CD4-positive, alpha-beta T cell (primary cell): Measurements from ENCODE around the gene FZR1. TPM values are rescaled to one million over a fixed set of nuclear protein-coding genes. Genes with fewer than 3 reads are reported as not detected.

Experiments used
- ATAC-seq: fragments of 200-7000 bp; cut with Tn5 transposase; one replicate; pipeline ENCODE4 v1.10.0; 2022; ENCODE audit warnings: mild to moderate bottlenecking; ENCODE audit not compliant: poor library complexity
- CTCF ChIA-PET: fragments of 350-600 bp; sonication (Branson Sonifier 250); formaldehyde crosslinking; loops from one replicate; lab custom pipeline; 2021; ENCODE audit warnings: antibody characterized with exemption, inconsistent platforms; lab: Charles Lee
- POLR2A ChIA-PET: fragments of 350-600 bp; sonication (Branson Sonifier 250); formaldehyde crosslinking; loops from one replicate; lab custom pipeline; 2021; ENCODE audit warnings: antibody characterized with exemption, inconsistent platforms; lab: Charles Lee
- DNase-seq, 14 experiments: peaks; one replicate each; pipeline ENCODE4 v3.0.0-alpha.2; 2013 to 2020; ENCODE audit warnings: mixed read lengths in 2 of 14
- H3K27ac ChIP-seq, 2 donors: one replicate each; pipeline versions ENCODE4 v1.5.1 to v1.7.0; 2013; ENCODE audit warnings: low read length in 2 of 2, low read depth in 1 of 2, mild to moderate bottlenecking in 1 of 2
- H3K27me3 ChIP-seq, 2 experiments: 1 replicate in 1 of 2; 2 replicates in 1 of 2; pipeline versions ENCODE4 v1.6.1 to v1.7.0; 2013; ENCODE audit warnings: low read length in 2 of 2, control low read depth in 1 of 2, mild to moderate bottlenecking in 1 of 2, moderate library complexity in 1 of 2; ENCODE audit not compliant: insufficient read depth in 2 of 2, control insufficient read depth in 1 of 2
- H3K36me3 ChIP-seq: one replicate; pipeline ENCODE4 v1.6.1; 2013; ENCODE audit warnings: low read length, control low read depth; ENCODE audit not compliant: insufficient read depth
- H3K4me1 ChIP-seq: one replicate; pipeline ENCODE4 v1.6.1; 2013; ENCODE audit warnings: low read length, control low read depth; ENCODE audit not compliant: insufficient read depth
- H3K4me3 ChIP-seq: one replicate; pipeline ENCODE4 v1.5.1; 2013; ENCODE audit warnings: mild to moderate bottlenecking, low read length, moderate library complexity
- H3K9me3 ChIP-seq, 2 experiments: 1 replicate in 1 of 2; 2 replicates in 1 of 2; pipeline versions ENCODE4 v1.6.1 to v1.7.0; 2013; ENCODE audit warnings: low read length in 2 of 2, mild to moderate bottlenecking in 2 of 2, control low read depth in 1 of 2, moderate library complexity in 1 of 2; ENCODE audit not compliant: control insufficient read depth in 1 of 2, insufficient read depth in 1 of 2
- H3K27ac Mint-ChIP-seq: one replicate; pipeline ENCODE4 v1.8.0; 2020; ENCODE audit warnings: mixed read lengths
- H3K27me3 Mint-ChIP-seq: one replicate; pipeline ENCODE4 v1.8.0; 2021; ENCODE audit warnings: mixed read lengths
- H3K36me3 Mint-ChIP-seq: one replicate; pipeline ENCODE4 v1.8.0; 2021; ENCODE audit warnings: low read depth, mixed read lengths
- H3K4me1 Mint-ChIP-seq: one replicate; pipeline ENCODE4 v1.8.0; 2021; ENCODE audit warnings: low read depth, mixed read lengths
- H3K4me3 Mint-ChIP-seq: one replicate; pipeline ENCODE4 v1.8.0; 2020; ENCODE audit warnings: mild to moderate bottlenecking, mixed read lengths
- H3K9me3 Mint-ChIP-seq: one replicate; pipeline ENCODE4 v1.8.0; 2020; ENCODE audit warnings: mixed read lengths
- CTCF ChIP-seq: fragments of 200-600 bp; IDR thresholded peaks from one replicate; pipeline ENCODE4 v1.8.0; 2022; ENCODE audit warnings: antibody characterized with exemption, mild to moderate bottlenecking
- intact Hi-C, 2 experiments: fragments of 100-400 bp; cut with DNase I in 1 of 2; cut with micrococcal nuclease in 1 of 2; formaldehyde crosslinking; loops; one replicate each; pipeline versions ENCODE4 v1.15.1 to v1.9.0; 2023 to 2025; cut with DNase I, micrococcal nuclease
- total RNA-seq, 174 experiments: library from RNA in 2 of 174; stranded (reverse) in 2 of 174; gene quantifications; one replicate each; pipeline ENCODE4 v1.2.3 and lab custom pipeline; 2021 to 2026

FZR1 gene
- total RNA-seq, 2 experiments from 2014 or later, result 109 to 116 TPM

- TF ChIP-seq CTCF, result no peak
- H3K36me3 Mint-ChIP-seq, result no peaks in the 10 kb centered on the region
- ATAC-seq (peak; percentile 17), DNase-seq (peak in 2 of 14 experiments; percentile 8 to 39)
- H3K4me1 ChIP-seq, result peaks cover 11% of the 10 kb centered on the region
- H3K9me3 ChIP-seq, result no peaks in the 10 kb centered on the region
- POLR2A ChIA-PET, result interaction anchor here (1.7 to 1.8 kb wide), 2 partner anchors 21 to 28 kb away, joined by 8 to 9 read pairs; partner anchors contain the start of genes MFSD12 and TBXA2R
- H3K4me1 Mint-ChIP-seq, result no peaks in the 10 kb centered on the region
- peak within 1 kb of the TSS; percentile 60 for H3K4me3 Mint-ChIP-seq
- H3K27me3 Mint-ChIP-seq, result no peaks in the 10 kb centered on the region
- no peak within 1 kb of the TSS for H3K27ac Mint-ChIP-seq
- intact Hi-C loops, result loop anchor here in 1 of 2 experiments (1.0 to 5.0 kb wide), 3 partner anchors 33 to 122 kb away; partner anchors contain the start of gene TJP3
- CTCF ChIA-PET, result interaction anchor here (1.0 to 1.7 kb wide), 2 partner anchors 29 to 40 kb away, joined by 4 to 6 read pairs; partner anchors contain the start of gene MFSD12
- H3K9me3 Mint-ChIP-seq, result no peaks in the 10 kb centered on the region
- H3K36me3 ChIP-seq, result no peaks in the 10 kb centered on the region
- H3K4me3 ChIP-seq, result peak within 1 kb of the TSS; percentile 54
- no peaks in the 10 kb centered on the region for H3K27me3 ChIP-seq
- no peak within 1 kb of the TSS for H3K27ac ChIP-seq
These were observed 79.4 kb downstream of the FZR1 start, which contains the start of gene GIPC3 for GRCh38 chr19:3585301-3586126. Gene GIPC3 (plus strand): TSS chr19:3585478. CDS start chr19:3585598, 120 bp downstream.

GRCh38 chr19:3586127-3586626, 80.1 kb downstream of the FZR1 start:
- Mint-ChIP-seq H3K27ac (no peak overlapping the region), H3K4me3 (peak overlapping the region; percentile 60), H3K4me1 (no peaks in the 10 kb centered on the region), H3K27me3 (no peaks in the 10 kb centered on the region), H3K9me3 (no peaks in the 10 kb centered on the region), H3K36me3 (no peaks in the 10 kb centered on the region)
- Histone ChIP-seq H3K27me3 (no peaks in the 10 kb centered on the region), H3K9me3 (no peaks in the 10 kb centered on the region), H3K27ac (no peak overlapping the region), H3K4me1 (peaks cover 11% of the 10 kb centered on the region), H3K4me3 (peak overlapping the region; percentile 54), H3K36me3 (no peaks in the 10 kb centered on the region)
- intact Hi-C loops, result loop anchor here in 1 of 2 experiments (1.0 to 5.0 kb wide), 3 partner anchors 32 to 121 kb away; partner anchors contain the start of gene TJP3
- ChIA-PET CTCF (interaction anchor here (1.0 to 1.7 kb wide), 2 partner anchors 29 to 41 kb away, joined by 4 to 6 read pairs; partner anchors contain the start of gene MFSD12), POLR2A (interaction anchor here (0.7 to 1.8 kb wide), 3 partner anchors 19 to 29 kb away, joined by 3 to 9 read pairs (median 8); partner anchors contain the start of genes MFSD12 and TBXA2R)
- peak; percentile 79 for TF ChIP-seq CTCF
- ATAC-seq (peak; percentile 51), DNase-seq (peak in 12 of 14 experiments; percentile 24 to 72 (median 42))

- DNase-seq (no peak), ATAC-seq (no peak)
- H3K4me3 Mint-ChIP-seq, result no peak overlapping the region
- H3K36me3 ChIP-seq, result no peaks in the 10 kb centered on the region
- no peak overlapping the region for H3K27ac Mint-ChIP-seq
- H3K4me3 ChIP-seq, result no peak overlapping the region
- no peak for TF ChIP-seq CTCF
- peaks cover 11% of the 10 kb centered on the region for H3K4me1 ChIP-seq
- intact Hi-C loops, result loop anchor here in 1 of 2 experiments (1.0 to 5.0 kb wide), 3 partner anchors 31 to 120 kb away; partner anchors contain the start of gene TJP3
- H3K9me3 Mint-ChIP-seq, result no peaks in the 10 kb centered on the region
- H3K27me3 ChIP-seq, result no peaks in the 10 kb centered on the region
- no peaks in the 10 kb centered on the region for H3K9me3 ChIP-seq
- H3K27ac ChIP-seq, result no peak overlapping the region
- H3K27me3 Mint-ChIP-seq, result no peaks in the 10 kb centered on the region
- H3K36me3 Mint-ChIP-seq, result no peaks in the 10 kb centered on the region
- POLR2A ChIA-PET, result interaction anchor here (0.7 kb wide), 1 partner anchor 18 kb away, joined by 3 read pairs; no protein-coding TSS in a partner anchor
- CTCF ChIA-PET, result no interaction called here
- H3K4me1 Mint-ChIP-seq, result no peaks in the 10 kb centered on the region
These were observed 80.7 kb downstream of the FZR1 start for GRCh38 chr19:3586707-3587346.
